SK-N-SH (cell line): Measurements from ENCODE around the gene RAET1E.

Experiments used
- POLR2AphosphoS5 ChIP-seq: IDR thresholded peaks from 2 replicates; pipeline ENCODE4 v1.6.1; 2012; ENCODE audit warnings: low read depth, low read length
- RCOR1 ChIP-seq: fragments of 150-350 bp; IDR thresholded peaks from 2 replicates; pipeline ENCODE4 v1.6.1; 2017; ENCODE audit warnings: antibody characterized with exemption, low read length

DNA sequence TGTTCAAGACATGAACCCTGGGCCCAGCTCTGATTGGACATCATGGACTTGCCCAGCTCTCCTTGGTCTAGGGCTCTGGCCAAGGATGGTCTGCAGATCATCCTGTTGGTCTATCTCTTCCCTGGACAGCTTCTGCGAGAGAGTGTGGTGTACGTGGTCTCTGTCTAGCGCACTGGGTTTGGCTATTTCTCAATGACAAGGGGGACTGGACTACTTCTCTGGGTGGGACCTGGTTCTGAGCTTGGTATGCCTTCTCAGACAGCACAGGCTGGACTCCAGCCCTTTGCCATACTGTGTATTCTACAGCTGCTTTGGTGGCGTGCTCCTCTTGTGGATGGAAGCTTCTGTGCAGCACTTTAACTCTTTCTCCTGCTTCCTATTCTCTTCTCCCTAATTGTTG is 8.5 kb upstream of the RAET1E start:
- TF ChIP-seq RCOR1 = no peak
- no peak for TF ChIP-seq POLR2AphosphoS5
